Activated T-cell treated with anti-CD3 and anti-CD28 coated beads for 1 hour (primary cell): ENCODE measurements around the gene GLMN.

Experiments
- DNase-seq: peaks from one replicate; pipeline ENCODE4 v3.0.0-alpha.2; 2020; ENCODE audit warnings: low read depth

GLMN gene, protein sequence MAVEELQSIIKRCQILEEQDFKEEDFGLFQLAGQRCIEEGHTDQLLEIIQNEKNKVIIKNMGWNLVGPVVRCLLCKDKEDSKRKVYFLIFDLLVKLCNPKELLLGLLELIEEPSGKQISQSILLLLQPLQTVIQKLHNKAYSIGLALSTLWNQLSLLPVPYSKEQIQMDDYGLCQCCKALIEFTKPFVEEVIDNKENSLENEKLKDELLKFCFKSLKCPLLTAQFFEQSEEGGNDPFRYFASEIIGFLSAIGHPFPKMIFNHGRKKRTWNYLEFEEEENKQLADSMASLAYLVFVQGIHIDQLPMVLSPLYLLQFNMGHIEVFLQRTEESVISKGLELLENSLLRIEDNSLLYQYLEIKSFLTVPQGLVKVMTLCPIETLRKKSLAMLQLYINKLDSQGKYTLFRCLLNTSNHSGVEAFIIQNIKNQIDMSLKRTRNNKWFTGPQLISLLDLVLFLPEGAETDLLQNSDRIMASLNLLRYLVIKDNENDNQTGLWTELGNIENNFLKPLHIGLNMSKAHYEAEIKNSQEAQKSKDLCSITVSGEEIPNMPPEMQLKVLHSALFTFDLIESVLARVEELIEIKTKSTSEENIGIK

DNA sequence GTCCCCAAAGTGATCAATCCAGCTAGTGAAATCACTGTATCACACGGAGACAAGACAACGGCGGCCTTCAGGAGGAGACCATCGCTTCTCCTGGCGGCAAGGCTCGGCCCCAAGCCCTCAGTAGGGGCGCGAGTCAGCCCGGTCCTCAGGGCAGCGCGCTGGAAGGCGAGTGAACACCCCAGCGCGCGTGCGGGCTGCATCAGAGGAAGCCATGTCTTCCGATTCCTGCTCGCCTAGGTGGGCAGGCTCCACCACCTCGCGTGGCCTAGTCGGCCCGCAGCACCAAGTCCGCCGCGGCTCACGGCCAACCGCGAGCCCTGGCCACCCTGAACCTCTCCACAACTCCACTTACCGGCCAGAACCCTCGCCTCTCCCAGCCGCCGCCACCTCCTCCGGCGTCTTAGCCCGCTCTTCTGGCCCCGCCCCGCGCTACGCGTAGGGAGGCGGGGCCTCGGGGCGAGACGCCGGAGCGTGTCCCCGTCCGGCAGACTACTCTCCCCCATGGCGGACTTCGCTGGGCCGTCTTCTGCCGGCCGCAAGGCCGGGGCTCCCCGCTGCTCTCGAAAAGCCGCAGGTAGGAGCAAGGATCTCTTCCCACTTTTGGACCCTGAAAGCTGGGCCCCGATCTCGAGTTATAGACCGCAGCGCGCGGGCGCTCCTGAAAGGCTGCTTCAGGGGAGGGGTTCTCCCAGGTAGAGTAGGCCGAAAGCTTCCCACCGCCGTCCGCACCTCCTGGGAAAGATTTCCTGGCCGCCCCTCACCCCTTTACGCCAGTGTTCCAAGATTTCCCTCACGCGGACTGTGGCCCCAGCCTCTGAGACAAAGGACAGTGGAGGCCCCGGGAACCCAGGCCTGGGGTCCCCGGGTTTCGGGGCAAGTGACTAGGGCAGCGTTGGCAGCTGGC lies at the start of gene GLMN, which contains the start of gene RPAP2:
TSS of gene GLMN (minus strand) at position 415 of the 904 bp plus-strand sequence. CDS start 988 bp downstream, outside the sequence.
TSS of gene RPAP2 (plus strand) at position 487 of the 904 bp plus-strand sequence. CDS start at position 502, 15 bp downstream.
- DNase-seq: peak; percentile 63

- DNase-seq: no peak
These were observed 48.3 kb upstream of the GLMN start for GRCh38 chr1:92346866-92347640.

DNA sequence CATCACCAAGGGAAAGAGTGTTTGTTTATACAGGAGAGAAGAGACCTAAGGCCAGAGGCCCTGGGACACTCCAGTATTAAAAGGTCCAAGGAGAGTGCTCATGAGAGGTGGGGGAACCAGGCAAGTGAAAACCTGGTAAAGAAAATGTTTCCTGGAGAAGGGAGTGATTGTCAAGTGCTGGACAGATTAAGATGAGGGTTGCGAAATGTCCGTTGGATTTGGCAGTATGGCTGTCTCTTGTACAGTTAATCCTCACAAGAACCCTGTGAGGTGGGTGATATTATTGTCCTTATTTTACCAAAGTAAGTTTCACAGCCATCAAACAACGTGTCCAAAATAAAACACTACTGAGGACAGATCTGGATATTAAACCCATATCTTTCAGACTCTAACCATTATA lies 44.3 kb upstream of the GLMN start:
- DNase-seq: no peak

- no peak for DNase-seq
These were observed 43.6 kb upstream of the GLMN start for GRCh38 chr1:92342401-92342800.

GRCh38 chr1:92340154-92340553 lies 41.4 kb upstream of the GLMN start:
- DNase-seq: no peak

GRCh38 chr1:92333668-92334067 lies 34.9 kb upstream of the GLMN start:
- no peak for DNase-seq

DNA sequence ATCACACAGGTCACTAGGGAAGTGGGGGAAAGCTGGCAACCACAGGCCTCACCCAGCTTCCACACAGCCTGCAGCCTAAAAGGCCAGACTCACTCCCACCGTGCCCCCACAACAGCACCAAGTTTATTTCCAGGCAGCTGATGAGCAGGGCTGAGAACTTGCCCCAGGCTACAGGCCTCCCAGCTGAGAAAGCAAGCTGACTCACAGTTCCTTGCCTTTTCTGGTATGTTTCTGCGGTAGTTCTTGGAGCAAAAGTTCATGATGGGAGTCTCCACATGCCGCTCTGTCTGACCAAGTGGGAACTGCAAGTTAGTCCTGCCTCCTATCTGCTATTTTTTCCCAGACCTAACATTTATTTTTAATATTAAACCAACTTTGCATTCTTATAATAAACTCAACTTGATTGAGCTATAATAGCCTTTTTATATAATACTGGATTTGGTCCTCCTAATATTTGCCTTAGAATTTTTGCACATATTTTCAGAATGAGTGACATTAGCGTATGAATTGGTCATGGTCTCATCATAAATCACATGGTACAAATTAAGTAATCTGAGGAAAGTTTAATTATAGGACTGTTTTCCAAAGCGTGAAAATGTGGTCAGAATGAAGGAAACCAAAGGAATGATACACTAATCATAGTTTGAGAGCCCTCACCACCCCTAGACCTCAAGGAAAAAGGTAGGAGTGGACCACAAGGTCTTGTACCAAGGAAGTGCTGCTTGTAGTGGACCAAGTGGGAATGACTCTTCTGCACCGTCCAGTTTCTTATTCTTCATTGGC lies 30.8 kb upstream of the GLMN start:
- no peak for DNase-seq

- DNase-seq: no peak
These were observed 29.0 kb upstream of the GLMN start for GRCh38 chr1:92327794-92328193.

DNA sequence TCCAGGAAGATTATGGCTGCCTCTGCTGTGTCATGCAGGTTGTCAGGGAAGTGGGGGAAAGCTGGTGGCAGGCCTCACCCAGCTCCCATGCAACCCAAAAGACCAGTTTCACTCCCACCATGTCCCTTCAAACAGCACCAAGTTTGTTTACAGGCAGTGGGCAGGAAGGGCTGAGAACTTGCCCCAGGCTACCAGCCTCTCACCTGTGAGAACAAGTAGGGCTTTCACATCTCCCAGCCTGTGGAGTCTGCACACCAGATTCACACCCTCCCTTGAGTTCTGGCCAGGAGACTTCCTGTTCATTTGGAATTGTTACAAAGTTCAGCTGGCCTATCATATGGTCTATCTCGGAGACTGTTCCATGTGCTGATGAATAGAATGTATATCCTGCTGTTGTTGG lies 27.9 kb upstream of the GLMN start:
- DNase-seq: no peak

GRCh38 chr1:92324784-92325183 lies 26.0 kb upstream of the GLMN start:
- DNase-seq: no peak

GRCh38 chr1:92323473-92324453 lies 25.0 kb upstream of the GLMN start:
- no peak for DNase-seq

DNA sequence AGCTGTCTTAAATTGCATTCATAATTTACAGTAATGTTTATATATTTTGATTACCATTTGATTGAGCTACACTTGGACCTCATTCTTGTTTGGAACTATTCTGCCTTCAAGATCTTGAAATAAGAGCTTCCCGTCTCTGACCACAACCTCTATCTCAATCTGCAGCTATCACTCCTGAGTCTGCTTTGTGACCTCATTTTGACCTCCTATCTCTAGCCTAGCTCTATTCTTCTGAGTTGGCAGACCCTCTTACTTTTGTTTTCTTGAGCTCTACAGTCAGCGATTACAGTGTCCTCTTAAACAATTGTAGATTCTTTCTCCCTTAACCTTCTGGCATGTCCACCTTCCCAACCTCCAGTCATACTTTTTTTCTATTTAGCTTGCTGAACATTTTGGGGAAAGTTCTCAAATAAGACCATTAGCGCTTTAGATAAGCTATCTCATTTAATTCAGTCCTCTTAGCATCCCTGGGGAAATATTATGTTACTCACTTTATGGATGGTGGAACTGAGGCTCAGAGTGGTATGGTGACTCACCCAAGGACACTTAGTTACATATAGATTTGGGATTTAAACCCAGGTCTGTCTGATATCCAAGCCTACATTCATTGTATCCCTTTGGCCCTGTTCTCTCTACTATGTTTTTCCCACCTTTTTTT lies 19.2 kb upstream of the GLMN start:
- no peak for DNase-seq

DNA sequence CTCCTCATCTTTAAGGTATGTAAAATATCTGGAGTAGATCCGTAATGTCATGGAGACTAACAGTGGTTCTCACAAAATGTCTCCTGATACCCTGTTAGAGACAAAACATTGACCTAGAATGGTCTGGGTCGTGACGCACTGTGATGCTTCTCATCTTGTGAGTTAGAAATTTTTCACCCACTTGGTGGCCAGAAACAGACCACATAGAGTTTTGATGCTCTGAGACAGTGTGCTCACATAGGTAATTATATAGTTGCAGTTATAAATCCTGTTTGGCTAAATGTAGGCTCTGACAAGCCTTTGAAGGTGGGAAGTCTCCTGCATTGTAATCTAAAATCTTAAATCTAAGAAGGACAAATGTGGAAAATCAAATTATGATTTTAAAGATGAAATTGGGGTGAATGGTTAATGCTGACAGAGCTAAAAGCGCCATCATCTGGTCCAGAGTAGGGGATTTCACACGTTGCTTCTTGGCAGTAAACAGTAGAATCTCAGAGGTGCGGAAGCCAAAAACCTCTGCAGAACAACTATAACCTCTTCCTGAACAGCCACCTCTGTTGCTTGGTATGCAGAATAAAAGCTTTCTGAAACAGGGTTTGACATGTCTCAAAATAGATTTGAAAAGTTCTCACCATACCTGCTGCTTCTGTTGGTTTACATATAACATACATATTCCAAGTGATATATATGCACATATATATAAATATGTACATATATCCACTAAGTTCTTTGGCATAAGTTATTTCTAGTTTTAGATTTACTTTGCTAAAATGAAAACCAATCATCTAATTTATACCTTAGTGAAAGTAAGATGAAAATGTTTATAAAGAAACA lies 17.2 kb upstream of the GLMN start:
- DNase-seq: no peak

DNA sequence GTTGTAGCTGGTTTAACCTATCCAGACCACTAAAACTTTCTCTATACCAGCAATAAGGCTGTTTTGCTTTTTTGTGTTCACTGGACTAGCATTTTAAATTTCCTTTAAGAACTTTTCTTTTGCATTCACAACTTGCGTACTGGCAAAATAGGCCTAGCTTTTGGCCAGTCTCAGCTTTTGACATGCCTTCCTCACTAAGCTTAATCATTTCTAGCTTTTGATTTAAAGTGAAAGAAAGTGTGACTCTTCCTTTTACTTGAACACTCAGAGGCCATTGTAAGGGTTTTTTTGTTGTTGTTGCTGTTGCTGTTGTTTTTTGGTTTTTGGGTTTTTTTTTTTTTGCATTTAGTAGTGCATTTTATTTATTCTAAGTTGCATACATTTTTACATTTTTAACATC lies 15.2 kb upstream of the GLMN start:
- DNase-seq: no peak

DNA sequence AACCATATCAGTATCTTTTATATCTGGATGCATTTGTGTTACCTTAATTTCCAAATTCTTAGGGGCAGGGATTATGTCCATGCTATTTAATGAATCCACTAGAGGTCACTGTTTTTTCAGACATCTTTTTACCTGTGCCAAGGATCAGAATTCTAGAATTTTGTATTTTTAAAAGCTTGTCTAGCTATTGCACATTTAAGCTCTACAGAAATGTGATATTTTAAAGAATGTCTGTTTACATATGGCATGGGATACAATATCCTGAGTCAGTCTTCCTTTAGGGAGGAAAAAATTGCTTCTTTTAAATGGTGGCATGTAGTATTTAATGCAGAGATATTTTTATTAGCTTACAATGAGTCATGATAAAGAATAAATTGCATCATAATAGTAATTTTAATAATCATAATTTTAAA lies 11.4 kb upstream of the GLMN start:
- DNase-seq: no peak

DNA sequence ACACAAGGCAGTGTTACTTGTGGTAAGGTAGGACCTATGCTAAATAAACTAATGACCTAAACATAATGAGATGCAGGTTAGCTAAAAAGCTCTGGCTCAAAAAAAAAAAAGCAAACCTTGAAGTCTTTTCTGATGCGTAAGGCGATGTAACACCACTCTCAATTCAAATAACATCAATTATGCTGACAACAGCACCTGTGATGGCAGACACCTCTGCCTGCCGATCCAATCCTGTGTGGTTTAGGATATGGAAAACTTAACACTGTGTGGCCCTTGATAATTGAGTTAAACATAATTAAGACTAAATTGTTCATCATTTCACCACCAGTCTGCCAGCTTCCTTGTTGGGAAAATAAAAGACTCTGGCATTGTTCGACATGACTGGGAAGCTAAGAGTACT lies 9.2 kb upstream of the GLMN start:
- DNase-seq: no peak

GRCh38 chr1:92306020-92306419 lies 7.2 kb upstream of the GLMN start:
- no peak for DNase-seq

DNA sequence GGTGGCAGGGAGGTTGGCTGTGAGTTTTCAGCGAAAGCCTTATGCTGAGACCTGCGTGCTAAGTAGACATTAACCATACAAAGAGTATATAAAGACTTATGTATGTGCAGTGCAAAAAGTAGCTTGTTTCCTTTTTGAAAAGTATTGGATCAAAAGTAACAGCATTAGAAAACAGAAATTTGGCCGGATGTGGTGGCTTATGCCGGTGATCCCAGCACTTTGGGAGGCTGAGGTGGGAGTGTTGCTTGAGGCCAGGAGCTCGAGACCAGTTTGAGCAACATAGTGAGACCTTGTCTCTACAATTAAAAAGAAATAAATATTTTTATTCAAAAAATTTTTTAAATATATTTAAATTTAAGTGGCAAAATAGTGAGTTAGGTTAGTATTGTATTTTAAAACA lies 2.2 kb upstream of the GLMN start:
- no peak for DNase-seq
